ENCODE results near the gene MLLT3. TPM values are rescaled to one million over a fixed set of nuclear protein-coding genes. Genes with fewer than 3 reads are reported as not detected.

MLLT3 gene
- total RNA-seq, 1 donor from 2014 or later, result 18.0 TPM

DNA sequence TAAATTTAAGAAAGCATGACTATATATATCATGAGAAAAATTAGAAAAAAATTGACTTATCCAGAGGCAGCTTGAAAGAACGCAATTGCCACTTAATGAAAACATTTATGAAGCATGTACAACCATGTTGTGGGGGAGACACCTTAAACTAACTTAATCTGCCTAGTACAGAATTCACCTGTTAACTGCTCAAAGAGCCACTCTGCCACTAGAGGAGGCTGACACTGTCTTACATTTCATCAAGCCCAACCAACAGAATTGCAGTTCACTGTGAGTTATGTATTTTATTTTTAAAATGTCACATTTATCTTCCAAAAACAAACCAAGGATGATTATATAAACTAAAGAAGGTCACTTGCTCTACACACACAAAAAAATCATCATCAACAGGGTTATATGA is 252.9 kb downstream of the MLLT3 start:
- intact Hi-C loops (cut with DNase I), result no loop called here
- H3K36me3 ChIP-seq, result no peaks in the 10 kb centered on the region
- no peak overlapping the region for H3K27ac ChIP-seq
- no peaks in the 10 kb centered on the region for H3K4me1 ChIP-seq
- H3K9me3 ChIP-seq, result no peaks in the 10 kb centered on the region
- DNase-seq, result no peak
- no peak overlapping the region for H3K4me3 ChIP-seq
- no peak for ATAC-seq
- TF ChIP-seq, protein P1, sequence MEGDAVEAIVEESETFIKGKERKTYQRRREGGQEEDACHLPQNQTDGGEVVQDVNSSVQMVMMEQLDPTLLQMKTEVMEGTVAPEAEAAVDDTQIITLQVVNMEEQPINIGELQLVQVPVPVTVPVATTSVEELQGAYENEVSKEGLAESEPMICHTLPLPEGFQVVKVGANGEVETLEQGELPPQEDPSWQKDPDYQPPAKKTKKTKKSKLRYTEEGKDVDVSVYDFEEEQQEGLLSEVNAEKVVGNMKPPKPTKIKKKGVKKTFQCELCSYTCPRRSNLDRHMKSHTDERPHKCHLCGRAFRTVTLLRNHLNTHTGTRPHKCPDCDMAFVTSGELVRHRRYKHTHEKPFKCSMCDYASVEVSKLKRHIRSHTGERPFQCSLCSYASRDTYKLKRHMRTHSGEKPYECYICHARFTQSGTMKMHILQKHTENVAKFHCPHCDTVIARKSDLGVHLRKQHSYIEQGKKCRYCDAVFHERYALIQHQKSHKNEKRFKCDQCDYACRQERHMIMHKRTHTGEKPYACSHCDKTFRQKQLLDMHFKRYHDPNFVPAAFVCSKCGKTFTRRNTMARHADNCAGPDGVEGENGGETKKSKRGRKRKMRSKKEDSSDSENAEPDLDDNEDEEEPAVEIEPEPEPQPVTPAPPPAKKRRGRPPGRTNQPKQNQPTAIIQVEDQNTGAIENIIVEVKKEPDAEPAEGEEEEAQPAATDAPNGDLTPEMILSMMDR (IDR thresholded peaks at IDR 0.05), result no peak
- no peaks in the 10 kb centered on the region for H3K27me3 ChIP-seq (ENCODE audit: low read depth)

- Histone ChIP-seq H3K27me3 (ENCODE audit: low read depth) (no peaks in the 10 kb centered on the region), H3K36me3 (peaks cover 6% of the 10 kb centered on the region), H3K4me1 (no peaks in the 10 kb centered on the region), H3K9me3 (no peaks in the 10 kb centered on the region), H3K4me3 (no peak overlapping the region), H3K27ac (no peak overlapping the region)
- no peak for ATAC-seq
- intact Hi-C loops (cut with DNase I), result no loop called here
- no peak for DNase-seq
- TF ChIP-seq, protein P1 (IDR thresholded peaks at IDR 0.05), result no peak
Observed at GRCh38 chr9:20367855-20368254, 254.4 kb downstream of the MLLT3 start.

GRCh38 chr9:20364959-20365358 is 257.3 kb downstream of the MLLT3 start:
- TF ChIP-seq, protein P1 (IDR thresholded peaks at IDR 0.05), result no peak
- intact Hi-C loops (cut with DNase I), result no loop called here

DNA sequence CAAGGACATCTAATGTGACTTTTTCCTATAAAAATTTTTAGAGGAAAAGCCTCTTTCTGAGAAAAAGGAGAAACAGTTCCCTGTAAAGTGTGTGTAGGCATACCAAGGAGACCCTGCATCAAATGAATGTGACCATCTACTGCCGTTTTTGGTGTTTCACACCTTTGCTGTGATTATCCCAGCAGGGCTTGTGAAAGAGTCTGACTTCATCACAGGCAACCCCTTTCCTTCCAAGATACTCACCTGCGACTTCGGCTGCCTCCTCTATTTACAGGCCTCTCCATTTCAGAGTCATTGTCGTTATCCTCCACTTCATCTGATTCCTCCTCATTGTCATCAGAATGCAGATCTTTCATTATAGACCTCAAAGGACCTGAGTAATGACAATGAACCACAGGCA is 259.1 kb downstream of the MLLT3 start:
- Histone ChIP-seq H3K4me1 (no peaks in the 10 kb centered on the region), H3K27ac (no peak overlapping the region), H3K36me3 (peaks cover 6% of the 10 kb centered on the region), H3K9me3 (no peaks in the 10 kb centered on the region), H3K27me3 (ENCODE audit: low read depth) (no peaks in the 10 kb centered on the region), H3K4me3 (no peak overlapping the region)
- ATAC-seq (no peak), DNase-seq (no peak)
- intact Hi-C loops (cut with DNase I), result no loop called here
- TF ChIP-seq, protein P1 (IDR thresholded peaks at IDR 0.05), result no peak

More at GRCh38 chr9:20364959-20365358, 257.3 kb downstream of the MLLT3 start:
- no peaks in the 10 kb centered on the region for H3K9me3 ChIP-seq
- H3K27ac ChIP-seq, result no peak overlapping the region
- no peaks in the 10 kb centered on the region for H3K27me3 ChIP-seq (ENCODE audit: low read depth)
- DNase-seq, result no peak
- H3K36me3 ChIP-seq, result peaks cover 6% of the 10 kb centered on the region
- H3K4me1 ChIP-seq, result no peaks in the 10 kb centered on the region
- no peak overlapping the region for H3K4me3 ChIP-seq
- ATAC-seq, result no peak

GRCh38 chr9:20361656-20362570 is 260.4 kb downstream of the MLLT3 start:
- intact Hi-C loops (cut with DNase I), result no loop called here
- Histone ChIP-seq H3K36me3 (peaks cover 6% of the 10 kb centered on the region), H3K9me3 (no peaks in the 10 kb centered on the region), H3K27me3 (ENCODE audit: low read depth) (no peaks in the 10 kb centered on the region), H3K27ac (no peak overlapping the region), H3K4me3 (no peak overlapping the region), H3K4me1 (peaks cover 7% of the 10 kb centered on the region)
- TF ChIP-seq, protein P1 (IDR thresholded peaks at IDR 0.05), result no peak
- DNase-seq (no peak), ATAC-seq (no peak)

All from lower lobe of right lung (tissue), 2 donors.